Spleen (tissue), 7 donors: ENCODE results near the gene PAFAH1B1.

ENCODE experiments used
- POLR2AphosphoS5 ChIP-seq, 3 donors: sonication (generic); formaldehyde crosslinking; IDR thresholded peaks; one replicate each; pipeline ENCODE4 v1.5.1; 2017; ENCODE audit warnings: antibody characterized with exemption in 3 of 3
- TF ChIP-seq, protein P1 (sequence below), 11 experiments: fragments of 200-600 bp in 7 of 11; fragments of 450-650 bp in 4 of 11; sonication (generic) in 4 of 11; IDR thresholded peaks in 8 of 11; conservative IDR thresholded peaks in 3 of 11; 1 replicate in 7 of 11; 2 replicates in 4 of 11; pipeline versions ENCODE4 v1.4.0 to v1.8.0; 2016 to 2021; ENCODE audit warnings: antibody characterized with exemption in 11 of 11, inconsistent platforms in 4 of 11, mild to moderate bottlenecking in 1 of 11
- donor health status: DM: no; HTN: no; CAD: no; lungs with moderate emphysema.
- donor health status: DM: no; HTN: no; CAD: no.
- donor health status: DM: no; HTN: no; CAD: no.

DNA sequence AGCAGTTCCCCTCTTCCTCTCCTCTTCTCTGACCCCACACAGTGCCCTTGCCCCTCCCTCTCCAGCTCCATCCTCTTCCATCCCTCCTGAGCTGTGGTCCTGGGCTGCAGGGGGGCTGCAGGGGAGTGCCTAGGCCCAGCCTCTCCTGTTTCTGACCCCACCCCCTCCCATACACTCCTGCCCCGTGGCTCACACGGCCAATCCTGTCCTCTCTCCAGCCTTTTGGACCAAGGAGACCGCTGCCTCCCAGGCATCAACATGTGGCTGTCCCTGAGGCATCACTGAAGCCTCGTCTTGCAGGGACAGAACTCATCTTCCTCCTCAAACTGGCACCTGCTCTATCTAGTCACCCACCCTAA lies 111.4 kb downstream of the PAFAH1B1 start:
- TF ChIP-seq, protein P1, sequence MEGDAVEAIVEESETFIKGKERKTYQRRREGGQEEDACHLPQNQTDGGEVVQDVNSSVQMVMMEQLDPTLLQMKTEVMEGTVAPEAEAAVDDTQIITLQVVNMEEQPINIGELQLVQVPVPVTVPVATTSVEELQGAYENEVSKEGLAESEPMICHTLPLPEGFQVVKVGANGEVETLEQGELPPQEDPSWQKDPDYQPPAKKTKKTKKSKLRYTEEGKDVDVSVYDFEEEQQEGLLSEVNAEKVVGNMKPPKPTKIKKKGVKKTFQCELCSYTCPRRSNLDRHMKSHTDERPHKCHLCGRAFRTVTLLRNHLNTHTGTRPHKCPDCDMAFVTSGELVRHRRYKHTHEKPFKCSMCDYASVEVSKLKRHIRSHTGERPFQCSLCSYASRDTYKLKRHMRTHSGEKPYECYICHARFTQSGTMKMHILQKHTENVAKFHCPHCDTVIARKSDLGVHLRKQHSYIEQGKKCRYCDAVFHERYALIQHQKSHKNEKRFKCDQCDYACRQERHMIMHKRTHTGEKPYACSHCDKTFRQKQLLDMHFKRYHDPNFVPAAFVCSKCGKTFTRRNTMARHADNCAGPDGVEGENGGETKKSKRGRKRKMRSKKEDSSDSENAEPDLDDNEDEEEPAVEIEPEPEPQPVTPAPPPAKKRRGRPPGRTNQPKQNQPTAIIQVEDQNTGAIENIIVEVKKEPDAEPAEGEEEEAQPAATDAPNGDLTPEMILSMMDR (IDR thresholded peaks at IDR 0.05 in 8 of 11, conservative IDR thresholded peaks at IDR 0.05 in 3 of 11): no peak
- no peak for TF ChIP-seq POLR2AphosphoS5 (IDR thresholded peaks at IDR 0.05)
